Endodermal cell (in vitro differentiated cells): ENCODE results near the gene PRPSAP2. TPM values are rescaled to one million over a fixed set of nuclear protein-coding genes. Genes with fewer than 3 reads are reported as not detected.
"Not testable (repeated sequence)": the region's sequence is repeated elsewhere in the genome, so short reads cannot be mapped to it uniquely, and the experiment has no call there.

ENCODE experiments used
- DNase-seq: peaks from one replicate; pipeline ENCODE4 v3.0.0-alpha.2; 2017
- H3K27ac ChIP-seq: 2 replicates; pipeline ENCODE4 v1.5.1; 2013; ENCODE audit warnings: mild to moderate bottlenecking, low read depth, low read length, moderate library complexity
- H3K27me3 ChIP-seq: 2 replicates; pipeline ENCODE4 v1.6.1; 2013; ENCODE audit warnings: mild to moderate bottlenecking, low read length, moderate library complexity; ENCODE audit not compliant: insufficient read depth, control insufficient read depth, poor library complexity, severe bottlenecking
- H3K36me3 ChIP-seq: 2 replicates; pipeline ENCODE4 v1.7.0; 2013; ENCODE audit warnings: mild to moderate bottlenecking, low read length, moderate library complexity; ENCODE audit not compliant: control insufficient read depth, insufficient read depth
- H3K4me1 ChIP-seq: one replicate; pipeline ENCODE4 v1.7.0; 2013; ENCODE audit warnings: low read length; ENCODE audit not compliant: control insufficient read depth, insufficient read depth
- H3K4me3 ChIP-seq: 2 replicates; pipeline ENCODE4 v1.5.1; 2013; ENCODE audit warnings: mild to moderate bottlenecking, low read length, moderate library complexity
- H3K9ac ChIP-seq: 2 replicates; pipeline ENCODE4 v1.6.1; 2013; ENCODE audit warnings: mild to moderate bottlenecking, low read length, moderate library complexity; ENCODE audit not compliant: poor library complexity, severe bottlenecking; ENCODE audit errors: extremely low read depth
- H3K9me3 ChIP-seq: 2 replicates; pipeline ENCODE4 v1.6.1; 2013; ENCODE audit warnings: mild to moderate bottlenecking, low read length, moderate library complexity; ENCODE audit not compliant: control insufficient read depth
- H3K27ac Mint-ChIP-seq: 2 replicates; pipeline ENCODE4 v1.8.0; 2020; ENCODE audit warnings: mixed read lengths
- H3K27me3 Mint-ChIP-seq: 2 replicates; pipeline ENCODE4 v1.8.0; 2021; ENCODE audit warnings: mild to moderate bottlenecking, mixed read lengths; ENCODE audit not compliant: insufficient read depth
- H3K36me3 Mint-ChIP-seq: 2 replicates; pipeline ENCODE4 v1.8.0; 2020; ENCODE audit warnings: low read depth, mixed read lengths
- H3K4me1 Mint-ChIP-seq: 2 replicates; pipeline ENCODE4 v1.8.0; 2020; ENCODE audit warnings: mixed read lengths
- H3K4me3 Mint-ChIP-seq: 2 replicates; pipeline ENCODE4 v1.8.0; 2020; ENCODE audit warnings: mild to moderate bottlenecking, moderate library complexity, mixed read lengths
- H3K9me3 Mint-ChIP-seq: 2 replicates; pipeline ENCODE4 v1.8.0; 2020; ENCODE audit warnings: mild to moderate bottlenecking, mixed read lengths
- WGBS, 2 experiments: methylation state at CpG; one replicate each; pipeline versions ENCODE4 v1.1.5 to v1.1.7; 2013; ENCODE audit warnings: missing lambda C conversion rate in 2 of 2, mixed read lengths in 1 of 2; ENCODE audit not compliant: insufficient coverage in 1 of 2, insufficient read length in 1 of 2; 5-methylcytosine and 5-hydroxymethylcytosine counted together
- total RNA-seq, 2 donors: library from RNA; stranded (reverse); fragmentation: NEBNext Ultra II Directional in 1 of 2; extraction: Animal tissue kit (Norgen Biotek cat#: 25700) in 1 of 2; gene quantifications; 2 replicates in 1 of 2; 3 replicates in 1 of 2; pipeline ENCODE4 v1.2.1, GENCODE V29; 2021
- TF ChIP-seq, protein P1 (sequence below): fragments of 200-600 bp; sonication (generic); conservative IDR thresholded peaks from 2 replicates; pipeline ENCODE4 v1.5.0; 2021; ENCODE audit warnings: antibody characterized with exemption, mild to moderate bottlenecking

The PRPSAP2 gene
- total RNA-seq, 2 donors from 2014 or later: 51.3 to 57.6 TPM

DNA sequence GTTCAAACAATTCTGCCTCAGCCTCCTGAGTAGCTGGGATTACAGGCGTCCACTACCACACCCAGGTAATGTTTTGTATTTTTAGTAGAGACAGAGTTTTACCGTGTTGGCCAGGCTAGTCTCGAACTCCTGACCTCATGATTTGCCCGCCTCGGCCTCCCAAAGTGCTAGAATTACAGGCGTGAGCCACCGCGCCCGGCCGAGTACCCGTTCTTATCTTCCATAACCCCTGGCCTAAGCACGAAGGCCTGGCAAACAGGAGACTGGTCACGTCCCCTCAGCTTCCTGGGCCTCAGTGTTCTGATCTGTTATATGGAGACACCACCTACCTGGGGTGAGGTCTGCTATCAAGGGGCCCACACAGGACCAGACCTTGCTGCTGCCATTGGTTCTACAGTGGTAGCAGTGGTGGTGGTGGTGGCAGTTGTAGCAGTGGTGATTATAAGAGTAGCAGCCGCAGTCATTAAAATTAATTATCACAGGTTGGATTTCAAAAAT lies 95.3 kb downstream of the PRPSAP2 start:
- no peaks in the 10 kb centered on the region for H3K27me3 ChIP-seq
- Mint-ChIP-seq H3K4me3 (no peak overlapping the region), H3K4me1 (peaks cover 7% of the 10 kb centered on the region), H3K9me3 (no peaks in the 10 kb centered on the region), H3K36me3 (no peaks in the 10 kb centered on the region), H3K27me3 (no peaks in the 10 kb centered on the region), H3K27ac (no peak overlapping the region)
- no peaks in the 10 kb centered on the region for H3K36me3 ChIP-seq
- 85 to 93% methylated on average over 13 to 14 of the region's 14 CpGs for WGBS, 2 experiments
- H3K9me3 ChIP-seq: no peaks in the 10 kb centered on the region
- H3K27ac ChIP-seq: no peak overlapping the region
- H3K9ac ChIP-seq: no peak overlapping the region
- no peak overlapping the region for H3K4me3 ChIP-seq
- H3K4me1 ChIP-seq: no peaks in the 10 kb centered on the region
- TF ChIP-seq, protein P1, sequence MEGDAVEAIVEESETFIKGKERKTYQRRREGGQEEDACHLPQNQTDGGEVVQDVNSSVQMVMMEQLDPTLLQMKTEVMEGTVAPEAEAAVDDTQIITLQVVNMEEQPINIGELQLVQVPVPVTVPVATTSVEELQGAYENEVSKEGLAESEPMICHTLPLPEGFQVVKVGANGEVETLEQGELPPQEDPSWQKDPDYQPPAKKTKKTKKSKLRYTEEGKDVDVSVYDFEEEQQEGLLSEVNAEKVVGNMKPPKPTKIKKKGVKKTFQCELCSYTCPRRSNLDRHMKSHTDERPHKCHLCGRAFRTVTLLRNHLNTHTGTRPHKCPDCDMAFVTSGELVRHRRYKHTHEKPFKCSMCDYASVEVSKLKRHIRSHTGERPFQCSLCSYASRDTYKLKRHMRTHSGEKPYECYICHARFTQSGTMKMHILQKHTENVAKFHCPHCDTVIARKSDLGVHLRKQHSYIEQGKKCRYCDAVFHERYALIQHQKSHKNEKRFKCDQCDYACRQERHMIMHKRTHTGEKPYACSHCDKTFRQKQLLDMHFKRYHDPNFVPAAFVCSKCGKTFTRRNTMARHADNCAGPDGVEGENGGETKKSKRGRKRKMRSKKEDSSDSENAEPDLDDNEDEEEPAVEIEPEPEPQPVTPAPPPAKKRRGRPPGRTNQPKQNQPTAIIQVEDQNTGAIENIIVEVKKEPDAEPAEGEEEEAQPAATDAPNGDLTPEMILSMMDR: no peak
- no peak for DNase-seq

GRCh38 chr17:18954321-18954720 lies 96.4 kb downstream of the PRPSAP2 start:
- Histone ChIP-seq H3K36me3 (no peaks in the 10 kb centered on the region), H3K27me3 (no peaks in the 10 kb centered on the region), H3K4me3 (no peak overlapping the region), H3K27ac (no peak overlapping the region), H3K9ac (no peak overlapping the region), H3K4me1 (no peaks in the 10 kb centered on the region), H3K9me3 (no peaks in the 10 kb centered on the region)
- Mint-ChIP-seq H3K4me1 (peaks cover 7% of the 10 kb centered on the region), H3K4me3 (no peak overlapping the region), H3K27ac (no peak overlapping the region), H3K27me3 (no peaks in the 10 kb centered on the region), H3K36me3 (no peaks in the 10 kb centered on the region), H3K9me3 (no peaks in the 10 kb centered on the region)
- whole genome bisulfite sequencing, 2 experiments: 86 to 92% methylated on average over 3 of the region's 3 CpGs
- TF ChIP-seq, protein P1: no peak
- peak; percentile 49 for DNase-seq

GRCh38 chr17:18955009-18955408 lies 97.1 kb downstream of the PRPSAP2 start:
- H3K4me3 Mint-ChIP-seq: no peak overlapping the region
- Histone ChIP-seq H3K4me1 (no peaks in the 10 kb centered on the region), H3K27me3 (no peaks in the 10 kb centered on the region), H3K27ac (no peak overlapping the region), H3K9me3 (no peaks in the 10 kb centered on the region), H3K4me3 (no peak overlapping the region), H3K36me3 (no peaks in the 10 kb centered on the region), H3K9ac (no peak overlapping the region)
- 95 to 98% methylated on average over 6 of the region's 6 CpGs for WGBS, 2 experiments
- no peaks in the 10 kb centered on the region for H3K36me3 Mint-ChIP-seq
- no peaks in the 10 kb centered on the region for H3K9me3 Mint-ChIP-seq
- TF ChIP-seq, protein P1: no peak
- no peak overlapping the region for H3K27ac Mint-ChIP-seq
- H3K4me1 Mint-ChIP-seq: peaks cover 7% of the 10 kb centered on the region
- H3K27me3 Mint-ChIP-seq: no peaks in the 10 kb centered on the region
- DNase-seq: peak; percentile 40

- H3K27ac Mint-ChIP-seq, H3K36me3 Mint-ChIP-seq, H3K27me3 Mint-ChIP-seq: not testable (repeated sequence)
Observed at GRCh38 chr17:18956021-18956420, 98.1 kb downstream of the PRPSAP2 start.

More at GRCh38 chr17:18956021-18956420, 98.1 kb downstream of the PRPSAP2 start:
- not testable (repeated sequence) for H3K4me3 Mint-ChIP-seq, H3K9me3 ChIP-seq, H3K4me1 ChIP-seq, H3K9ac ChIP-seq, DNase-seq, H3K36me3 ChIP-seq, H3K4me1 Mint-ChIP-seq, H3K9me3 Mint-ChIP-seq, H3K27ac ChIP-seq, H3K27me3 ChIP-seq, H3K4me3 ChIP-seq
- 100% methylated on average over 2 of the region's 6 CpGs; no CpG with 5 or more reads in 1 of the 2 experiments for WGBS, 2 experiments
